ENCODE measurements around the gene ANKRD12. TPM values are rescaled to one million over a fixed set of nuclear protein-coding genes. Genes with fewer than 3 reads are reported as not detected.

ANKRD12 gene
- total RNA-seq, 1 donor from 2014 or later = 53.3 TPM

GRCh38 chr18:9233771-9234440 lies 97.3 kb downstream of the ANKRD12 start:
- Mint-ChIP-seq H3K4me1 (ENCODE audit: low read depth) (no peaks in the 10 kb centered on the region), H3K36me3 (ENCODE audit: insufficient read depth) (peaks cover 42% of the 10 kb centered on the region), H3K27me3 (no peaks in the 10 kb centered on the region), H3K4me3 (ENCODE audit: low read depth) (no peak overlapping the region), H3K27ac (no peak overlapping the region), H3K9me3 (ENCODE audit: low read depth) (peaks cover 21% of the 10 kb centered on the region)
- DNase-seq (ENCODE audit: low spot score, unreplicated experiment) = no peak
- no peak for TF ChIP-seq CTCF (IDR thresholded peaks at IDR 0.05; ENCODE audit: unreplicated experiment)

- H3K9me3 Mint-ChIP-seq (ENCODE audit: low read depth) = peaks cover 21% of the 10 kb centered on the region
- H3K27ac Mint-ChIP-seq = no peak overlapping the region
- H3K36me3 Mint-ChIP-seq (ENCODE audit: insufficient read depth) = peaks cover 37% of the 10 kb centered on the region
- no peak for DNase-seq (ENCODE audit: low spot score, unreplicated experiment)
- no peak for TF ChIP-seq CTCF (IDR thresholded peaks at IDR 0.05; ENCODE audit: unreplicated experiment)
- H3K4me1 Mint-ChIP-seq (ENCODE audit: low read depth) = no peaks in the 10 kb centered on the region
- no peak overlapping the region for H3K4me3 Mint-ChIP-seq (ENCODE audit: low read depth)
- no peaks in the 10 kb centered on the region for H3K27me3 Mint-ChIP-seq
These were observed 97.9 kb downstream of the ANKRD12 start for GRCh38 chr18:9234528-9234927.

GRCh38 chr18:9237981-9238380 lies 101.4 kb downstream of the ANKRD12 start:
- DNase-seq (ENCODE audit: low spot score, unreplicated experiment) = no peak
- Mint-ChIP-seq H3K4me3 (ENCODE audit: low read depth) (no peak overlapping the region), H3K36me3 (ENCODE audit: insufficient read depth) (peaks cover 14% of the 10 kb centered on the region), H3K9me3 (ENCODE audit: low read depth) (peaks cover 4% of the 10 kb centered on the region), H3K4me1 (ENCODE audit: low read depth) (no peaks in the 10 kb centered on the region), H3K27me3 (no peaks in the 10 kb centered on the region), H3K27ac (no peak overlapping the region)
- TF ChIP-seq CTCF (IDR thresholded peaks at IDR 0.05; ENCODE audit: unreplicated experiment) = no peak

- Mint-ChIP-seq H3K9me3 (ENCODE audit: low read depth) (no peaks in the 10 kb centered on the region), H3K27ac (no peak overlapping the region), H3K36me3 (ENCODE audit: insufficient read depth) (peaks cover 16% of the 10 kb centered on the region), H3K4me1 (ENCODE audit: low read depth) (no peaks in the 10 kb centered on the region), H3K4me3 (ENCODE audit: low read depth) (no peak overlapping the region), H3K27me3 (no peaks in the 10 kb centered on the region)
- TF ChIP-seq CTCF (IDR thresholded peaks at IDR 0.05; ENCODE audit: unreplicated experiment) = no peak
- DNase-seq (ENCODE audit: low spot score, unreplicated experiment) = no peak
These were observed 103.1 kb downstream of the ANKRD12 start for GRCh38 chr18:9239720-9240119.

- no peak for TF ChIP-seq CTCF (IDR thresholded peaks at IDR 0.05; ENCODE audit: unreplicated experiment)
- no peak for DNase-seq (ENCODE audit: low spot score, unreplicated experiment)
- no peak overlapping the region for H3K4me3 Mint-ChIP-seq (ENCODE audit: low read depth)
- no peaks in the 10 kb centered on the region for H3K9me3 Mint-ChIP-seq (ENCODE audit: low read depth)
- no peaks in the 10 kb centered on the region for H3K4me1 Mint-ChIP-seq (ENCODE audit: low read depth)
- no peak overlapping the region for H3K27ac Mint-ChIP-seq
- no peaks in the 10 kb centered on the region for H3K27me3 Mint-ChIP-seq
- H3K36me3 Mint-ChIP-seq (ENCODE audit: insufficient read depth) = peaks cover 16% of the 10 kb centered on the region
These were observed 103.7 kb downstream of the ANKRD12 start for GRCh38 chr18:9240270-9240669.

All from progenitor cell of endocrine pancreas (in vitro differentiated cells).